H9 (cell line): ENCODE results near the gene GRIA4. TPM values are rescaled to one million over a fixed set of nuclear protein-coding genes. Genes with fewer than 3 reads are reported as not detected.

Experiments
- DNase-seq: peaks from one replicate; pipeline ENCODE4 v3.0.0-alpha.2; 2017
- H2AFZ ChIP-seq: one replicate; pipeline ENCODE4 v1.6.1; 2013; ENCODE audit warnings: mild to moderate bottlenecking, low read length, control low read depth, moderate library complexity
- H2AK5ac ChIP-seq: 2 replicates; pipeline ENCODE4 v1.6.1; 2013; ENCODE audit warnings: low read length, control low read depth, mixed read lengths; ENCODE audit not compliant: insufficient read length
- H2BK120ac ChIP-seq: one replicate; pipeline ENCODE4 v1.6.1; 2013; ENCODE audit warnings: low read depth, mild to moderate bottlenecking, low read length, control low read depth, inconsistent platforms; ENCODE audit not compliant: poor library complexity, severe bottlenecking
- H2BK12ac ChIP-seq: 2 replicates; pipeline ENCODE4 v1.6.1; 2013; ENCODE audit warnings: low read length, control low read depth, mixed read lengths, low read depth; ENCODE audit not compliant: insufficient read length
- H2BK15ac ChIP-seq: 2 replicates; pipeline ENCODE4 v1.6.1; 2013; ENCODE audit warnings: low read depth, low read length, control low read depth
- H2BK20ac ChIP-seq: one replicate; pipeline ENCODE4 v1.6.1; 2013; ENCODE audit warnings: low read depth, mild to moderate bottlenecking, low read length, control low read depth, inconsistent platforms; ENCODE audit not compliant: poor library complexity, severe bottlenecking
- H2BK5ac ChIP-seq: 2 replicates; pipeline ENCODE4 v1.6.1; 2013; ENCODE audit warnings: low read length, control low read depth, mixed read lengths; ENCODE audit not compliant: insufficient read length
- H3K14ac ChIP-seq: 2 replicates; pipeline ENCODE4 v1.6.1; 2013; ENCODE audit warnings: low read length, control low read depth; ENCODE audit not compliant: insufficient read depth
- H3K18ac ChIP-seq: 2 replicates; pipeline ENCODE4 v1.6.1; 2013; ENCODE audit warnings: low read depth, mild to moderate bottlenecking, mixed read lengths, low read length, control low read depth; ENCODE audit not compliant: insufficient read length
- H3K23ac ChIP-seq: 2 replicates; pipeline ENCODE4 v1.6.1; 2013; ENCODE audit warnings: low read length, control low read depth, mixed read lengths, low read depth; ENCODE audit not compliant: insufficient read length
- H3K23me2 ChIP-seq: 2 replicates; pipeline ENCODE4 v1.6.1; 2013; ENCODE audit warnings: low read depth, mild to moderate bottlenecking, mixed read lengths, low read length, control low read depth; ENCODE audit not compliant: insufficient read length, poor library complexity, severe bottlenecking
- H3K27ac ChIP-seq: 2 replicates; pipeline ENCODE4 v1.5.1; 2013; ENCODE audit warnings: low read length, control low read depth, mixed read lengths, low read depth; ENCODE audit not compliant: insufficient read length
- H3K27me3 ChIP-seq: 2 replicates; pipeline ENCODE4 v1.6.1; 2013; ENCODE audit warnings: low read length, control low read depth, inconsistent platforms; ENCODE audit not compliant: insufficient read depth
- H3K4ac ChIP-seq: 2 replicates; pipeline ENCODE4 v1.6.1; 2013; ENCODE audit warnings: low read depth, mild to moderate bottlenecking, control low read depth, inconsistent platforms, low read length, moderate library complexity
- H3K4me1 ChIP-seq: 2 replicates; pipeline ENCODE4 v1.6.1; 2013; ENCODE audit warnings: low read length, control low read depth, inconsistent platforms; ENCODE audit not compliant: insufficient read depth
- H3K4me2 ChIP-seq: 2 replicates; pipeline ENCODE4 v1.6.1; 2013; ENCODE audit warnings: low read length, control low read depth, mixed read lengths; ENCODE audit not compliant: insufficient read length, insufficient read depth
- H3K56ac ChIP-seq: 2 replicates; pipeline ENCODE4 v1.6.1; 2013; ENCODE audit warnings: low read depth, mild to moderate bottlenecking, mixed read lengths, low read length, control low read depth; ENCODE audit not compliant: insufficient read length
- H3K79me1 ChIP-seq: 2 replicates; pipeline ENCODE4 v1.6.1; 2013; ENCODE audit warnings: low read depth, mild to moderate bottlenecking, moderate library complexity, low read length, control low read depth, inconsistent platforms; ENCODE audit not compliant: insufficient read depth, poor library complexity, severe bottlenecking
- H3K79me2 ChIP-seq: 2 replicates; pipeline ENCODE4 v1.6.1; 2013; ENCODE audit warnings: low read length, control low read depth, inconsistent platforms; ENCODE audit not compliant: insufficient read depth
- H3K9ac ChIP-seq: 2 replicates; pipeline ENCODE4 v1.6.1; 2013; ENCODE audit warnings: low read length, control low read depth, mixed read lengths; ENCODE audit not compliant: insufficient read length; ENCODE audit errors: extremely low read depth
- H3K9me3 ChIP-seq: one replicate; pipeline ENCODE4 v1.6.1; 2013; ENCODE audit warnings: low read depth, low read length, inconsistent platforms; ENCODE audit not compliant: control insufficient read depth
- H3T11ph ChIP-seq: one replicate; pipeline ENCODE4 v1.6.1; 2013; ENCODE audit warnings: mild to moderate bottlenecking, low read length, control low read depth, inconsistent platforms
- H4K20me1 ChIP-seq: one replicate; pipeline ENCODE4 v1.6.1; 2013; ENCODE audit not compliant: control insufficient read depth, insufficient read length, insufficient read depth
- H4K5ac ChIP-seq: 2 replicates; pipeline ENCODE4 v1.6.1; 2013; ENCODE audit warnings: low read depth, mild to moderate bottlenecking, mixed read lengths, low read length, control low read depth; ENCODE audit not compliant: insufficient read length
- H4K8ac ChIP-seq: replicated peaks from 2 replicates; pipeline ENCODE4 v1.6.1; 2013; ENCODE audit warnings: low read length, control low read depth, mixed read lengths, low read depth; ENCODE audit not compliant: insufficient read length
- H4K91ac ChIP-seq: 2 replicates; pipeline ENCODE4 v1.6.1; 2013; ENCODE audit warnings: low read depth, mild to moderate bottlenecking, moderate library complexity, mixed read lengths, low read length, control low read depth; ENCODE audit not compliant: insufficient read length
- H3K27ac Mint-ChIP-seq, 3 experiments: 2 replicates in 2 of 3; 3 replicates in 1 of 3; pipeline ENCODE4 v1.8.0; 2020 to 2021; ENCODE audit warnings: mixed read lengths in 3 of 3, mild to moderate bottlenecking in 1 of 3, moderate library complexity in 1 of 3
- H3K27me3 Mint-ChIP-seq: 2 replicates; pipeline ENCODE4 v1.8.0; 2021; ENCODE audit warnings: low read depth, mild to moderate bottlenecking, moderate library complexity, mixed read lengths
- H3K36me3 Mint-ChIP-seq, 3 experiments: 2 replicates in 2 of 3; 3 replicates in 1 of 3; pipeline ENCODE4 v1.8.0; 2020 to 2021; ENCODE audit warnings: low read depth in 3 of 3, mixed read lengths in 3 of 3; ENCODE audit not compliant: insufficient read depth in 1 of 3
- H3K4me1 Mint-ChIP-seq, 2 experiments: 2 replicates each; pipeline ENCODE4 v1.8.0; 2020; ENCODE audit warnings: mixed read lengths in 2 of 2
- H3K4me3 Mint-ChIP-seq, 2 experiments: 2 replicates in 1 of 2; 3 replicates in 1 of 2; pipeline ENCODE4 v1.8.0; 2020 to 2021; ENCODE audit warnings: mild to moderate bottlenecking in 2 of 2, mixed read lengths in 2 of 2, moderate library complexity in 1 of 2
- H3K9me3 Mint-ChIP-seq, 2 experiments: 2 replicates in 1 of 2; 3 replicates in 1 of 2; pipeline ENCODE4 v1.8.0; 2020; ENCODE audit warnings: mild to moderate bottlenecking in 2 of 2, mixed read lengths in 2 of 2, moderate library complexity in 1 of 2
- CTCF ChIP-seq: fragments of 200-600 bp; sonication (generic); conservative IDR thresholded peaks from 3 replicates; pipeline ENCODE4 v1.8.0; 2021; ENCODE audit warnings: antibody characterized with exemption, mild to moderate bottlenecking
- WGBS: extraction: QIAGEN DNeasy Blood & Tissue Kit; methylation state at CpG from one replicate; pipeline ENCODE4 v1.1.7; 2013; ENCODE audit warnings: missing lambda C conversion rate, low lambda C conversion rate, mixed read lengths; ENCODE audit not compliant: insufficient read length; ENCODE audit errors: extremely low coverage; 5-methylcytosine and 5-hydroxymethylcytosine counted together
- total RNA-seq: library from RNA; stranded (reverse); gene quantifications from 2 replicates; pipeline ENCODE4 v1.2.1, GENCODE V29; 2021

GRIA4 gene
- total RNA-seq, 1 experiment from 2014 or later: 0.83 TPM

GRCh38 chr11:105969756-105970155 lies 359.9 kb downstream of the GRIA4 start:
- H3K4me3 Mint-ChIP-seq: no peak overlapping the region
- no CpG with 5 or more reads among the region's 1 CpG for WGBS
- no peaks in the 10 kb centered on the region for H3K27me3 Mint-ChIP-seq
- Histone ChIP-seq H4K20me1 (no peaks in the 10 kb centered on the region), H3K4ac (no peak overlapping the region), H3K23me2 (no peaks in the 10 kb centered on the region), H2BK5ac (no peak overlapping the region), H2BK120ac (no peak overlapping the region), H2BK20ac (no peak overlapping the region), H3K23ac (no peak overlapping the region), H4K8ac (no peak overlapping the region), H3K9me3 (no peaks in the 10 kb centered on the region), H3K4me2 (no peak overlapping the region), H3K79me1 (no peaks in the 10 kb centered on the region), H3K27me3 (no peaks in the 10 kb centered on the region), H2AK5ac (no peak overlapping the region), H3K4me1 (no peaks in the 10 kb centered on the region; the same call in 1 of the 2 replicates), H3K79me2 (no peaks in the 10 kb centered on the region), H2AFZ (no peak overlapping the region), H3K18ac (no peak overlapping the region), H3K56ac (no peak overlapping the region), H2BK15ac (no peak overlapping the region), H3K14ac (no peak overlapping the region), H3K27ac (no peak overlapping the region), H3T11ph (no peak overlapping the region), H3K9ac (no peak overlapping the region), H4K5ac (no peak overlapping the region), H4K91ac (no peak overlapping the region), H2BK12ac (no peak overlapping the region)
- H3K4me1 Mint-ChIP-seq: peaks cover 8 to 10% of the 10 kb centered on the region in 2 experiments
- H3K27ac Mint-ChIP-seq: no peak overlapping the region
- no peak for TF ChIP-seq CTCF
- H3K9me3 Mint-ChIP-seq: no peaks in the 10 kb centered on the region
- no peak for DNase-seq
- no peaks in the 10 kb centered on the region for H3K36me3 Mint-ChIP-seq
